HG02870 (cell line): ENCODE data around the gene BMP7.

Experiments used
- ATAC-seq: cut with Tn5 transposase; IDR thresholded peaks from one replicate; pipeline ENCODE4 v1.9.1; 2021; ENCODE audit warnings: mild to moderate bottlenecking, moderate library complexity; ENCODE audit not compliant: unreplicated experiment

Gene BMP7

GRCh38 chr20:57134804-57135203, 131.6 kb downstream of the BMP7 start:
- ATAC-seq, result no peak

DNA sequence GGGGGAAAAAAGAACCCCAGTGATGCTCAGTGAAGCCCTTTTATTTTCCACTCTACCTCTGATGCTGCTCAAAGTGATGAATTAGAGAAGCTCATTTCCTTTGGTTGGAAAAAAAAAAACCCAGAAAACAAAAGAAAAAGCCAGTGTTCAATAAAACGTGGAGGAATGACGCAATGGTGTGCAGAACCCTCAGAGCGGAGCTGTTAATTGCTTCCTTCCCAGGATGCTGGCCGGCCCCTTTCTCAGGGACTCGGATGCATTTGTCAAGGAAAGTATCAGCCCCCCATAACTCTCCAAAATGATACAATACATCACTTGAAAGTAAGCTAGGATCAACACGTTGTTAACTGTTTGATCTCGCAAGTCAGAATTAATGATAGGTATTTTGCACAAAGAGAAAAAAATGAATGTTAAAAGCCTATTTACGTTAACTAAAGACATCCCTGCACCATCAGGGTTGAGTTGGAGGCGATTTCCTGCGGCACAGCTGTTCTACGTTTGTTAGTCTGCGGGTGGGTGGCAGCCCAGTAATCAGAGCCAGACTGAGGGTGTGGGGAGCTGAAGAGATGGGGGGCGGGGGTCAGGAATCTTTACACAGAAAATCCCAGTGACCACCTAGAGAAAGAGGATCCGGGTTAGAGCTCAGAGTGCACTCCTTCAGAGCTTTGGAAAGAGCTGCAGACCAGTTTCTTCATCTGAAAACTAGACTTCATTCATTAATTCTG, 132.4 kb downstream of the BMP7 start:
- ATAC-seq, result no peak

- ATAC-seq, result no peak
Observed at GRCh38 chr20:57131601-57132391, 134.6 kb downstream of the BMP7 start.

DNA sequence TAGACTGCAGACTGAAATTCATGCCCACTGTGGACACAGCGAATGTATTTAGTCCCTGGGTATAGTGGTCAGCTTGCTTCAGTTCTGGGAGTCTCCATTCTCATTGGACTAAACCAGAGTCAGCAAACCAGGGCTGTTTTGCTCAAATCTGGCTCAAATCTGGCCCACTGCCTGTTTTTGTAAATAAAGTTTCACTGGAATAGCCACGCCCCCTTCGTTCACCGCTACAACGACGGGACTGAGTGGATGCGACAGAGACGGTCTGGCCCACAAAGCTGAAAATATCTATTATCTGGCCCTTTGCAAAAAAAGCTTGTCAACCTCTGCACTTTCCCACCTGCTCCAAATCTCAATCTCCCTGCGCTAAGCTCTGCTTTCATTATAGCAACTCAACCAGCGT, 135.4 kb downstream of the BMP7 start:
- no peak for ATAC-seq

DNA sequence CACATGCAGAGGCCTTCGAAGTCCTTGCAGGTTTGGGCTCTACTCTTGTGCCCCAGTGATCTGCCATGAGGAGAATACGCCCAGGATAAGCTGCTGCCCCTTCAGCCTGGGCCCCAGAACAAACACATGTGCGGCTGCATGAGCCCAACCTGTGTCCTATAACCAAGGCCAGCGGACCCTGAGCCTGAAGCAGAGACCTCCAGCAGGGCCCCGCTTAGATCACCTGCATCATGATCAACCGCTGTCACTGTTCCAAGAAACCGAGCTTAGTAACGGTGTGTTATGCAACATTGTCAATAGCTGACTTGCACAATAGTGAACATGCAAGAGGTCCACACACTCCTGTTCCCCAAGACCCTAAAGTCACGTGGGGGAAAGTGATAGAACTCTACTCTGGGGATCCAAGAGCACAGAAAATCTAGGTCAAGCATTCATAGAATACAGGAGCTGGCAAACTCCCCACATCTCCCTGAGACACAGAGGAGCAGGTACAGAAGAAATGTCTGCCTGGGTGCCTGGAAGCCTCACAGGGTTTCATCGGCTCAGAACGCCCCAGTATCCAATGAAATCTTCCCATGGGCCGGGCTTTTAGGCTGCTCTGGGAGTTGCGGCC, 136.2 kb downstream of the BMP7 start:
- ATAC-seq, result no peak

- no peak for ATAC-seq
Observed at GRCh38 chr20:57129303-57129702, 137.1 kb downstream of the BMP7 start.

DNA sequence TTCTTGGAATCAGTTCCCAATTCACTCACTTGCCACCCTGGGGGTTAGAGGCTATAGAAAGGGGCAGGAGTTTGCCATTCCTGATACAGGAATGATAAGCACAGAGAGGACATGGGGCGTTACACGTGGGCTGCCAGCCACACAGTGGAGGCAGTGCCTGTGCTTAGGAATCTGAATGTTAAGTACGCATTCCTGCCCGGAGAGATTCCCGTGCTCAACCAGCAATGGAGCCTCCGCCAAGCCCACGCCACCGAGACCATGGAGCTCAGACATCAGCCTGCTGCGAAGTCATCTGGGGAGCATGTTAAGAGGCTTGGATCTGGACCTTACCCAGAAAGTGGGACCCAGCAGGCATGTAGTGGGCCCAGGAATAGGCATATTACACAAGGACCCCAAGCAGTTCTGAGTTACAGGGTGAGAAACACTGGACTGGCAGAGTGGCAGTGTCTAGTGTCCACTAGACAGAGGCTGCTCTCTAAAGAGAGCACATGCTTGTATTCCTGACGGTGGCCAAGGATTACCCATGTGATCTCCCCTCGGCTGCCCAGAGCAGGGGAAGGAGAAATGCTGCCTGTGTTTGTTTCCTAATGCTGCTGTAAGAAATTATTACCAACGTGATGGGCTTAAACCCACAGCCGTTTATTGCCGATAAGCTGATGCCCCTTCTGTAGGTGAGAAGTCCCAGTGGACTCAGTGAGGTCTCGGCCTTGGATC, 138.2 kb downstream of the BMP7 start:
- no peak for ATAC-seq

GRCh38 chr20:57126481-57127092, 139.9 kb downstream of the BMP7 start:
- ATAC-seq, result no peak

DNA sequence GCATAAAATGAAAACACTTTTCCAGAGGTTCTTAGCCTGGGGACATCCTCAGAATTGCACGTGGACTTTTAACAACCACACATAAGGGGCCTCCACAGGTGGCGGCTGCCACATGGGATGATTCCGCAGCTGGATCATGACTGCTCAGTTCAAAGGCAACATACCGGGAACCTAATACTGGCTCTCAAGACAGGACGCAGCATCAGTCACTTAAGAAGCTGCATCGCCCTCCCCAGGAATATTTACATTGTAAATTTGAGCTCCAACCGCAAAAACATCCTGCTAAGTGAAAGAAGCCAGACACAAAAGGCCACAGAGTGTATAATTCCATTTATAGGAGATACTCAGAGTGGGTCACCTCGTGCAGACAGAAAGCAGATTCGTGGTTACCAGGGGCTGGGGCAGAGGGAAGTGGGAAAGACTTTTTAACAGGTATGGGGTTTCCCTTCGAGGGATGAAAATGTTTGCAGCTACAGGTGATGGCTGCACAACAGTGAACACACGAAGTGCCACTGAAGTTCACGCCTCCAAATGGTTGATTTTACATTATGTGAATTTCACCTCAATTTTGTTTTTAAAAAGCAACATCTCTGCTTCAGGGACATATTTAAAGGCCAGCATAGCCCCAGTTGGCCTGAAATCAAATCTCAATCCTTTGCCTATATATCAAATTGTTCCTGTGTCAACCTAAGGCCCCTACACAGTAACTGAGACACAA, 141.5 kb downstream of the BMP7 start:
- ATAC-seq, result no peak

DNA sequence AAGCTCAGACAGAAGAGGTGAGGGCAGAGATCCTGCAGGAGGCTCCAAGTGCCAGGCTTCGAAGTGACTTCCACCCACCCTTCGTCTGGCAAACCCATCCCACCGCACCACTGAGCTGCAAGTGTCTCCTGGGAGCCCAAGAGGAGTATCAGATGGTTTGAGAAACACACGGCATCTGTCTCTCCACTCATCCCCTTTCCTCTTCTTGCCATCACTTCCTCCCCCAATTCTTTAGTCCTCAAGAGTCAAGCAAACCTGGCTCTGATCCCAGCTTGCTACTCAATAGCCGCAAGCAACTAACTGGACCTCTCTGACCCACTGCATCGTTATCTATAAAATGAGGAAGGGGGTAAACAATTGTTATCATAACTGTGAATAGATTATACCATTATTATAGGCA, 142.1 kb downstream of the BMP7 start:
- no peak for ATAC-seq

DNA sequence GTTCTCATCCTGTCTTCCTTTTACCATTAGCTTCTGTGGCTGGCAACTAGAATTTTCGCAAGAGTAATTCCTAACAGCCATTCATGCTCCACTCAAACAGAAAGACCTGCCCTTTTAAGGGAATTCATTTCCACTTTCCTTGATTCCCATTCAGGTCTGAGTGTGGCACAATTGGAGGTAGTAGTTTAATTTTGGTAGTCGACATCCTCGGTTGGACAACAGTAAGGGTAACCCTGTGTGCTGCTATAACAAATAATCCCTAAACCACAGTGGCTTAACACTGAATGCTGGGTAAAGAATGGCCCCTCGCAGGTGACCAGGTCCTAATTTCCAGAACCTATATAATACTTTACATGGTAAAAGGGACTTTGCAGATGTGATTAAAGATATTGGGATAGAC, 142.9 kb downstream of the BMP7 start:
- no peak for ATAC-seq

GRCh38 chr20:57122536-57123489, 143.6 kb downstream of the BMP7 start:
- ATAC-seq, result no peak

DNA sequence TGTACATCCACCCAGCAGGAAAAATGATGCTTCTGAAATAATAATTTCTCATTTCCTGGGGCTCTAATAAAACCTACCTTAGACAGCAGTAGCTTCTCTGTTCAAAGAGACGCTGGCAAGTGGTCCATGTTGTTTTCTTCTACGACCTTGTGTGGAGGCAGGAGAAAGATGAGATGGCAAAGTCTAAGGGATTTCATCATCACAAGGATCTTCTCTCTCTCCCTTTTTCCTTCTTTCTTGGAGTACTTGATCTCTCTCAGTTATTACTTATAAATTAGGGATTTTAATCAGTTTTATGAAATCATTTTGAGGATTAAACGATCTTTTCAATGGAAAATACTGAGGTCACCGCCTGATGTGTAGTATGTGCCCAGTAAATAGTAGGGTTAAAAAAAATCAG, 147.5 kb downstream of the BMP7 start:
- ATAC-seq, result no peak
